HTR-8/SVneo (cell line): ENCODE data around the gene INSM1.

Experiments used
- DNase-seq: peaks from one replicate; pipeline ENCODE4 v3.0.0; 2011; ENCODE audit warnings: low spot score, mixed read lengths; ENCODE audit not compliant: insufficient read length
- FAIRE-seq: peaks from 2 replicates; lab custom pipeline; 2011; peaks lifted over from hg19 to GRCh38; lab: Jason Lieb, UNC

The INSM1 gene

DNA sequence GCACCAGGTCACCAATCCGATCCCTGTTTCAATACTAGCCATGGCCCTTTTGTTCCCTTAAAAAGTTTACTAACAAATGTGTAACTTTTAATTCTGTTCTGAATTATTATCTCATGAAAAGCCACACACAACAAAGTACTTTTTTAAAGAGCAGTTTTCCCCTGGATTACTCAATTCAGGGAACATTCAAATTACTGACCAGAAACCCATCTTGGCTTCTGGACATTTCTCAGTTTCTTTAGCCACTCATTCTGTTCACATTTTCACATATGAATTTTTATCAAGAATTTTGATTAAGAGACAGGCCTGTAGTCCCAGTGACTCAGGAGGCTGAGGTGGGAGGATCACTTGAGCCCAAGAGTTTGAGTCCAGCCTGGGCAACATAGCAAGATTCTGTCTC is 47.4 kb downstream of the INSM1 start:
- DNase-seq (no peak), FAIRE-seq (no peak)

DNA sequence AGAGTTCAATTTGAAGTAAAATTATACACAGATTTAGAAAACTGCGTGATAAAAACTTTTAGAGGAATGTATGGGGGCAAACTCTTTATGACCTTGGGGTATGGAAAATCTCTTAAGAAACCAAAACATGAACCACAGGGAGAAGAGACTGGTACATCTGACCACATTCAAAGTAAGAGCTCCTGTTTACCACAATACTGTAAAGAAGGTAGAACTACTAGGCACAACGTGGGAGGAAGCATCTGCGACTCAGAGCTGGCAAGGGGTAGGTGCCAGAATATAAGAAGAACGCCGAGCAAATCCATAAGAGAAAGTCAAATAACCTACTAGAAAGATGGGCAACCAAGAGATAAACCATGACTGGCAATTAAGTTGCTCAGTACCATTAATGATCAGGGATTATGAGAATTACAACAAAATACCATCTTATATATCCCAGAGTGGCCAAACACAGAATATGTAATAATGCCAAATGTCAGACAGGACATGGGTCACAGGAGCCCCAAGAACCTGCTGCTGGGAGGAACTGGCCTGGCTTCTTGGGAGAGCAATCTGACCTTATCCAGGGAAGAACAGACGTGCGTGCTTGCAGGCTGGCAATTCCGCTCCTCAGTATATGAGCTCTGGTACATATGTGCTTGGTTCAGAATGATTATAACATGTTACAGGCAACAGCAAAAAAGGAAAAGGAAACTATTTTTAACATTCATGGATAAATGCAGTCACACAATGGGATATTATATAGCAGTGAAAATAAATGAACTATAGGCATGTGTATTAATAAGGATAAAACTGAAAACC is 50.2 kb downstream of the INSM1 start:
- DNase-seq (no peak), FAIRE-seq (no peak)
